Measurements from ENCODE around the gene NRARP.

NRARP gene

DNA sequence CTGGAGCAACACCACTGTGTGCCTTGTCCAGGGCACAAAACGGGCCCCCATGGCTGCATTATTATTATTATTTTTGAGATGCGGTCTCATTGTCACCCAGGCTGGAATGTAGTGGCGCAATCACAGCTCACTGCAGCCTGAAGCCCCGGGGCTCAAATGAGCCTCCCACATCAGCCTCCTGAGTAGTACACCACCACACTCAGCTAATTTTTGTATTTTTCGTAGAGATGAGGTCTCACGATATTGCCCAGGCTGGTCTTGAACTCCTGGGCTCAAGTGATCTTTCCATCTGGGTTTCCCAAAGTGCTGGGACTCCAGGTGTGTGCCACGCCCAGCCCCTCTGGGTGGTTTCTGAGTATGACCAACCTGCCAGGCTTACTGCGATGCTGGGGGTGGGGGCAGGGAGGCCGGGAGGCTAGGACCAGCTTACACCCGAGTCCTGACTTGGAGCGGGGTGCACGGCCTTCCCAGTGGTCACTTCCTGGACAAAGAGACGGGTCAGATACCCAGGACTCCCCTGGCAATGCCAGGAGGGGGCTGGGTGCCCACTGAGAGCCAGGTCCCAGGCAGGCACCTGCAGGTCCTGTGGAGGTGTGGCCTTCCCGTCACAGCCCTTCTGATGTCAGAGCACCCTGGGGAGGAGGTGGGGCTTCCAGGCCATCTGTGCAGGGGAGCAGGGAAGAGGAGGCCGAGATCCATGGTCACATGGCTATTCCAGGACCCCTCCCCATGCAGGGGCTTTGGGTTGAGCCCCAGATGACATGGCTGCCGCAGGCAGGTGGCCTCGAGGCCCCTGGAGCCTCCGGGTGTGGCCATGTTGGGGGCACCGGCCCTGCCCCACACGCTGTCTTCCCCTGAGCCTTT lies 8.3 kb upstream of the NRARP start:
- DNase-seq (ENCODE audit: low read depth) = no peak

- no peak for DNase-seq (ENCODE audit: low read depth)
Observed at GRCh38 chr9:137309368-137310188, 7.5 kb upstream of the NRARP start.

DNA sequence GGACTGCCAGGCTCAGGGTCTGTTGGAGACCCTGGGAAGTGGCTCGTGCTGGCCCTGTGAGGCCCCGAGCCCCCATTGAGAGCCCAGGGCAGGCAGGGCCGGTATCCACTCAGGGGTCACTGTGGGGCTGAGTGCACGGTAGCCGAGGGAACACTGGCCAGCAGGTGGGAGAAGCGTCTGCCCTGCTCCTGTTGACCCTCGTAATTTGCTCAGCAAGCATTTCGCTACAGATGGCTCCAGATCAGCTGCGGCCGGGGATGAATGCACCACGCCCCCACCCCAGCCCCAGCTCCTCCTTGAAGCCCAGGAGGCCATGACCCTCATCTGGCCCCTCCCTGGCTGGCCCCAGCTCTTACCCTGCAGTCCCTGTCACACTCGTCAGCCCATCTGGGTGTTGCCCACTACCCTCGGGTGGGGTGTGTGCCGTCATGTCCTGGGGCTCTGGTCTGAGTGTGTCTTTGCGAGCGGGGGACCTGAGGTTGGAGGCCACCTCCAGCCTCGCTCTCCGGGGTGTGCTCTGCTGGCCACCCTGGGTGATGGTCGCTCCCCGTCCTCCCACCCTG lies 6.1 kb upstream of the NRARP start:
- no peak for DNase-seq (ENCODE audit: low read depth)

DNA sequence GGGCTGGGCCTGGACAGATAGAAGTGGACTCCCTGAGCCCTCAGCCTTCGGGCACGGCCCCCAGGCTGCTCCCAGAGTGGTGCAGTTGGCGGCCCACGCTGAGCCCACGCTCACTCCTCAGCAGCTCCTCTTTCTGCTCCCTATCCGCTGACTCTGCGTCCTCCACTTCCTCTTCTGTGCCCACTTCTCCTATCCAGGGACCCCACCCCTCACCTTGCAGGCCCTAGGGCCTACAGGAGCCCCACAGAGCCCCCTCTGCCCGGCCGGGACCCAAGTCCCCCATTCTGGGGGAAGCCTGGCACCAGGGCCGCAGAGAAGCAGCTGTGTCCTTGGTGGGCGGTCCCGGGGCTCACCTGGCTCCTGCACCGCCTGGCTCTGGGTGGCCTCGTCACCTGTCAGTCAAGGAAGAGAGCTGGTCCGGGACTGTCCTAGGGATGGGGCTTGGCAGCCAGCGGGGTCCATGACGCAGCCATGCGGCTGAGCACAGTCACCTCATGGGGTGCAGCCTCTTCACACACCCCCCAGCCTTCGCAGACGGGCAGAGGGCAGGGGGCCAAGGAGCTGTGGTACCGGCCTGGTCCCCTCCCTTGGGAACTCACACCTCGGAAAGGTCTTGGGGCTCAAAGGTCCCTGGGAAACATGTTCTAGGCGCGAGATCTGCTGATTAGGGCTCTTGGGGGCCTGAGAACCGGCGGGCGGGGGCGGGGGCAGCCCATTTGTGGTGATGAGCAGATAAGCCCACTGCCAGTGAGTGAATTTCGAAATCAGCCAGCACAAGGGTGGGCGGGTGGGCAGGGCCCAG lies 5.4 kb upstream of the NRARP start:
- DNase-seq (ENCODE audit: low read depth) = no peak

DNA sequence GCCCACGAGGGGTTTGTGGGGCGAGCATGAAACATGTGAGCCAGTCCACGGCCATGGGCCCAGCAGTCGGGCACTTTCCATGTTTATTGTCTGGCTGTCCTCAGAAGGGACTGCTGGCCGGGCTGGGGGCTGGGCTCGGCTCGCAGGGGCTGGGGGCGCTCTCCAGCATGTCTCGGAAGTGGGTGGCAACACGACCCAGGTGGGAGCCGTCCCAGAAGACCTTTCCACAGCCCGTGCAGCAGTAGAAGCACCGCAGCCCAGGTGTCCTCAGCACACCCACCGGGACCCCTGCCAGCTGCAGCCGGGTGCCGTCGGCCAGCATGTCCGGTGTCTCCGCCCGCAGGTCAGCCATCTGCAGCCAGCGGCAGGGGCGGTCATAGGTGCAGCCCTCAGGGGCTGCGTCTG lies 4.8 kb upstream of the NRARP start:
- DNase-seq (ENCODE audit: low read depth) = no peak

GRCh38 chr9:137306066-137306849 lies 4.2 kb upstream of the NRARP start:
- DNase-seq (ENCODE audit: low read depth) = no peak

- DNase-seq (ENCODE audit: low read depth) = no peak
Observed at GRCh38 chr9:137305798-137306065, 3.7 kb upstream of the NRARP start.

GRCh38 chr9:137305060-137305797 lies 3.2 kb upstream of the NRARP start:
- no peak for DNase-seq (ENCODE audit: low read depth)

DNA sequence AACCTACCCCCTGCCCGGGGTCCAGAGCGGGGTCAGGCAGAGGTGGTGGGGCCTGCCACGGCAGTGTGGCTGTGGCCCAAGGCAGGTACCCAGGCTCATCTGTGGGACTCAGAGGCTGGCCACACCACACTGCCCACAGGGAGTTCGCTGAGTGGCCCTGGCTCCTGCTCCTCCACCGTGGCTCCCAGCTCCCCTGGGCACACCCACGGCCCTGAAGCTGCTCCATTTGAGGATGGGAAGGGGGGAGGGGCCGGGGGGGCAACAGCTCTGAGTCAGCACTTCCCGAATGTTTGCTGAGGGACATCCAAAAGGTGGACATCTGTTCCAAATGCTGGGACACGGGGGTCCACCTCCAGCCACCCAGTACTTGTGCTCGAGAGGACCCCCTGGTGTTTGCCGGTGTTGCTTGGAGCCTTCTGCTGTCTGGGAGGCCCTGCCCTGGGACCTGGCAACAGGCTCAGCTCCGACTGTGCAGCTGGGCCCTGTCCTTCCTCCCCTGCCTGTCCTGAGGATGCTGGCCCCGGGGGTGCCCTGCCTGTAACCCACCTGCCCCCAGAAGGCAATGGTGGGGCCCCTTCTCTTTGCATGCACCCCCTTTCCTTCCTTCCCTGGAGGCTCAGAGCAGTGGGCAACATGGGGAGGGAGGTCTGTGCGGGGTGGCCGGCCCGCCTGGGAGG lies 2.5 kb upstream of the NRARP start:
- DNase-seq (ENCODE audit: low read depth) = no peak

DNA sequence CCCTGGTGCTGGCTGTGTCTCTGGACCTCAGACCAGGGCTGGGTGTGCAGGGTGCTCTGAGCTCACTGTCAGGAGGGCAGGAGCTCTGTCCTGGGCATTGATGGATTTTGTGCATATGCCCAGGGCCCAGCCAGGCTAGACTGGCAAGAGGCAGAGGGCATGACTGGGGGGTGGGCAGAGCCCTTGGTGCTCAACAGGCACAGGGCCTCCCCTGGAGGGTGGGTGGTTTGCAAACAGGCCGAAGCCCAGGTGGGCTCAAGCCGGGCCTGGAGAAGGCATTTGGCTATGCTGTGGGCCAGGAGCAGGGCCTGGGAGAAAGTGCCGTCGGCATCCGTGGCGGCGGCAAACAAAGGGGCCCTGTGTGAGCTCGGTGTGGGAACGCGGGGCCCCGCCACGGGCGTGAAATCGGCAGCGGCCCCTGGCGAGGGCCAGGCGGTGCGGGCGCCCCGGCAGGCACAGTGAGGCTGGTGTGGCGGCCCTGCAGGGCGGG lies 1.9 kb upstream of the NRARP start:
- DNase-seq (ENCODE audit: low read depth) = no peak

GRCh38 chr9:137303151-137303892 lies 1.3 kb upstream of the NRARP start:
- DNase-seq (ENCODE audit: low read depth) = no peak

DNA sequence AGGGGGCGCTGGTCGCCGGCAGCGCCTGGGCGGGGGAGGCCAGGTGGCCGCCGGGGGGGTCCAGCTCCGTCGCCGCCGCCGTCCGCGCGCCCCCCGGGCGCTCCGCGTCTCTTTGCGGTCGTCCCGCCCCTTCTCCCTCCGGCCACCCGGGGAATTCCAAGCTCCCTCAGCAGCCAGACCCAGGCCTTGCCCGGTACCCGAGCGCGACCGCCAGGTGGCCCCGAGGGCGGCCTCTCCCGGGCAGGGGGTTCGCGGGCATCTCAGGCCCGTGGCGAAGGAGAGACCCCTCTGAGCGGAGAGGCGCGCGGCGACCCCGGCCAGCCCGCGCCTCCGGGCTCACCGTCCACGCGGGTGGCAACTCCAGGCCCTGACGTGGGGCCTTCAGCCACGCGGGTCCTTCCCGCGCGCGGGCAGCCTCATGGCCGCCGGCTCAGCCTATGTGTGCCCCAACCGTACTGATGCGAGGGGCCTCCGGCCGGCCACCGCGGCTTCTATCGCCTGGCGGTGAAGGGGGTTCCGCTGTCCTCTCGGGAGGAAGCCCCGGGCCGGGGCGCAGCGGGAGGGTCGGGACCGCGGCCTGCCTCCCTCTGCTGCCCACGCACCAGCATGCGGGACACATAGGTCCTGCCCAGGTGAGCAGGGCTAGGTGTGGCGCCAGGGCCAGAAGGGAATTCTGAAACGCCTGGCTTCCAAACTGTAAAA lies 529 bp upstream of the NRARP start:
- no peak for DNase-seq (ENCODE audit: low read depth)

DNA sequence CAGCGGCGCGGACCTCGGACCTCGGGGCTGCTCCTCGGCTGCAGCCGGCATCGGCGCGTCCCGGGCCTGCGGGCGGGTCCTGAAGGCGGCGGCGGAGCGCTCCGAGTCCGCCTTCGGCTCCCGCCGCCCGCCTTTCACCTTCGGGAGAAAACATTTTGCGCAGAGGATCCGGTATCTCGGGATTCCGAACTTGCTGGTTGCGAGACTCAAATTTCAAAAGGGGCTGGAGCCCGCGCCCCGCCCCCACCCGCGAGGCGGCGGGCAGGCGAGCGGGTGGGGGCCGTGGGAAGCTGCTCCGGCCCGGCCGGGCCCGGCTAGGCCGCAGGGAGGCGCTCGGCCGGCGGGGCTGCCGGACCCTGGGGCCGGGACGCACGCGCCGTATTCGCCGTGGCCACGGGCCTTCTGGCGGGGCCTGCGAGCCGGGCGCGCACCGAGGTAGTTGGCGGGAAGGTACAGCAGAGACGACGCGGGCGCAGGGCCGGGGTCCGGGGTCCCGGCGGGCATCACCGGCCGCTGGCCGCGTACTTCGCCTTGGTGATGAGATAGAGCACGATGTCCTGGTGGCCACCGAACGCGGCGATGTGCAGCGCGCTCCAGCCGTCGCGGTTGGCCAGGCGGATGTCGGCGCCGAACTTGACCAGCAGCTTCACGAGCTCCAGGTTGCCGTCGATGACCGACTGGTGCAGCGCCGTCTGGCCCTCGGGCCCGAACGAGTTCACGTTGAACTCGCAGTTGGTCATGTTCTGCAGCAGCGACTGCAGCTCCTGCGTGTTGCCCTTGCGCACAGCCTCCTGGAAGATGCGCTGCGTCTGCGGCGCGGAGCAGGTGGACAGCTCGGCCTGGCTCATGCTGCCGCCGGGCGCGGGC lies 757 bp downstream of the NRARP start:
- DNase-seq (ENCODE audit: low read depth) = no peak

- DNase-seq (ENCODE audit: low read depth) = no peak
Observed at GRCh38 chr9:137300567-137301080, 1.4 kb downstream of the NRARP start.

GRCh38 chr9:137299938-137300337 lies 2.1 kb downstream of the NRARP start:
- no peak for DNase-seq (ENCODE audit: low read depth)

DNA sequence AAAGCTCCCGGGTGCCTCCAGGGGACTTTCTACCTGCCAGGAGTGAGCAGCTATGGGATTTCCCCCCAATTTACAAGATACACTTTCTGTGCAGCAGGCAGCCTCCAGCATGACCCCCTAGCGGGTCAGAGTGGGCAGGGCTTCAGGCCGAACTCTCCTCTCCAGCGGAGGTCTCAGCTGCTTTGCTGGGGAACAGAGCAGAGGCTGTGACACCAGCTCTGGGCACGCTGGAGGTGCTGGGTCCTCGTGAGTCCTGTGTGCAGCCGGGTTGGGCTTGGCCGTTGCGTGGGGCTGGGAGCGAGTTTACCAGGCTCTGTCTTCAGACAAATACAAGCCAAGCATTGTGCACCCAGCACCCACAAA lies 2.9 kb downstream of the NRARP start:
- DNase-seq (ENCODE audit: low read depth) = no peak

- DNase-seq (ENCODE audit: low read depth) = no peak
Observed at GRCh38 chr9:137298401-137299202, 3.5 kb downstream of the NRARP start.

All from fibroblast of the conjunctiva (primary cell).